CD14-positive monocyte (primary cell): Measurements from ENCODE around the gene KLHL8. TPM values are rescaled to one million over a fixed set of nuclear protein-coding genes. Genes with fewer than 3 reads are reported as not detected.

Experiments used
- DNase-seq, 3 donors: peaks; one replicate each; pipeline ENCODE4 v3.0.0-alpha.2; 2011 to 2022
- H2AFZ ChIP-seq: 2 replicates; pipeline ENCODE4 v1.6.0; 2012; ENCODE audit warnings: mild to moderate bottlenecking, low read depth, low read length, inconsistent platforms; ENCODE audit not compliant: insufficient read depth, poor library complexity, severe bottlenecking
- H3K27ac ChIP-seq, 2 donors: 1 replicate in 1 of 2; 2 replicates in 1 of 2; pipeline ENCODE4 v1.5.1; 2012 to 2013; ENCODE audit warnings: low read length in 2 of 2, control low read depth in 1 of 2, inconsistent platforms in 1 of 2, low read depth in 1 of 2, mild to moderate bottlenecking in 1 of 2
- H3K27me3 ChIP-seq, 2 donors: one replicate each; pipeline versions ENCODE4 v1.6.0 to v1.6.1; 2011 to 2013; ENCODE audit warnings: low read length in 2 of 2; ENCODE audit not compliant: control insufficient read depth in 2 of 2, insufficient read depth in 2 of 2
- H3K36me3 ChIP-seq, 2 donors: replicated peaks in 1 of 2; 1 replicate in 1 of 2; 2 replicates in 1 of 2; pipeline versions ENCODE4 v1.5.1 to v1.6.1; 2012 to 2013; ENCODE audit warnings: low read length in 2 of 2, control low read depth in 1 of 2, inconsistent platforms in 1 of 2, mild to moderate bottlenecking in 1 of 2; ENCODE audit not compliant: insufficient read depth in 2 of 2, control insufficient read depth in 1 of 2
- H3K4me1 ChIP-seq, 2 donors: 1 replicate in 1 of 2; 2 replicates in 1 of 2; pipeline versions ENCODE4 v1.5.1 to v1.6.1; 2012 to 2013; ENCODE audit warnings: low read length in 2 of 2, control low read depth in 1 of 2, inconsistent platforms in 1 of 2, mild to moderate bottlenecking in 1 of 2, moderate library complexity in 1 of 2; ENCODE audit not compliant: insufficient read depth in 2 of 2, control insufficient read depth in 1 of 2
- H3K4me2 ChIP-seq: replicated peaks from 2 replicates; pipeline ENCODE3; 2012; ENCODE audit warnings: low read length, moderate library complexity, mild to moderate bottlenecking; ENCODE audit not compliant: poor library complexity, severe bottlenecking; ENCODE audit errors: extremely low read depth
- H3K4me3 ChIP-seq, 3 experiments: fragments of 200-600 bp in 1 of 3; sonication (generic) in 1 of 3; replicated peaks in 1 of 3; 1 replicate in 2 of 3; 2 replicates in 1 of 3; pipeline ENCODE4 v1.5.1; 2011 to 2013; ENCODE audit warnings: low read length in 3 of 3, mild to moderate bottlenecking in 3 of 3, control low read depth in 2 of 3, low read depth in 2 of 3, inconsistent platforms in 1 of 3, moderate library complexity in 1 of 3
- H3K79me2 ChIP-seq: 2 replicates; pipeline ENCODE4 v1.6.0; 2012; ENCODE audit warnings: mild to moderate bottlenecking, control low read depth, inconsistent platforms, low read length, moderate library complexity; ENCODE audit not compliant: insufficient read depth
- H3K9ac ChIP-seq: 2 replicates; pipeline ENCODE4 v1.6.0; 2017; ENCODE audit warnings: low read length, mild to moderate bottlenecking; ENCODE audit not compliant: insufficient read depth, poor library complexity, severe bottlenecking
- H3K9me3 ChIP-seq, 2 donors: replicated peaks in 1 of 2; 1 replicate in 1 of 2; 2 replicates in 1 of 2; pipeline versions ENCODE4 v1.5.1 to v1.6.1; 2012 to 2013; ENCODE audit warnings: low read length in 2 of 2, control low read depth in 1 of 2; ENCODE audit not compliant: control insufficient read depth in 1 of 2, insufficient read depth in 1 of 2
- H4K20me1 ChIP-seq: 2 replicates; pipeline ENCODE4 v1.6.0; 2012; ENCODE audit warnings: mild to moderate bottlenecking, low read length, control low read depth, moderate library complexity; ENCODE audit not compliant: insufficient read depth
- H3K27ac Mint-ChIP-seq, 7 donors: one replicate each; pipeline ENCODE4 v1.8.0; 2020; ENCODE audit warnings: mild to moderate bottlenecking in 7 of 7, mixed read lengths in 7 of 7, moderate library complexity in 6 of 7, inconsistent platforms in 2 of 7
- H3K27me3 Mint-ChIP-seq, 3 donors: one replicate each; pipeline ENCODE4 v1.8.0; 2021 to 2022; ENCODE audit warnings: low read depth in 3 of 3, mild to moderate bottlenecking in 3 of 3, mixed read lengths in 3 of 3, moderate library complexity in 3 of 3, inconsistent platforms in 1 of 3
- H3K36me3 Mint-ChIP-seq, 2 donors: one replicate each; pipeline ENCODE4 v1.8.0; 2020; ENCODE audit warnings: mixed read lengths in 2 of 2, inconsistent platforms in 1 of 2, mild to moderate bottlenecking in 1 of 2
- H3K4me1 Mint-ChIP-seq: one replicate; pipeline ENCODE4 v1.8.0; 2020; ENCODE audit warnings: mild to moderate bottlenecking, mixed read lengths
- H3K4me3 Mint-ChIP-seq, 2 donors: one replicate each; pipeline ENCODE4 v1.8.0; 2020; ENCODE audit warnings: mild to moderate bottlenecking in 2 of 2, mixed read lengths in 2 of 2, moderate library complexity in 1 of 2
- H3K9me3 Mint-ChIP-seq, 7 donors: one replicate each; pipeline ENCODE4 v1.8.0; 2020 to 2022; ENCODE audit warnings: mixed read lengths in 7 of 7, mild to moderate bottlenecking in 6 of 7, moderate library complexity in 6 of 7, inconsistent platforms in 2 of 7
- WGBS: methylation state at CpG from one replicate; pipeline ENCODE4 v1.1.5; 2013; ENCODE audit warnings: missing lambda C conversion rate; ENCODE audit not compliant: insufficient coverage; 5-methylcytosine and 5-hydroxymethylcytosine counted together
- intact Hi-C, 2 donors: fragments of 100-400 bp; cut with micrococcal nuclease; formaldehyde crosslinking; loops; one replicate each; pipeline versions ENCODE4 v1.15.0 to v1.15.1; 2023
- polyA plus RNA-seq, 3 donors: library from polyadenylated mRNA; depleted of rRNA in 1 of 3; unstranded in 2 of 3; stranded (reverse) in 1 of 3; fragments of 300-500 nt in 2 of 3; fragments of >200 nt in 1 of 3; fragmentation: Illumina TruSeq in 2 of 3; gene quantifications; 1 replicate in 2 of 3; 2 replicates in 1 of 3; pipeline ENCODE4 v1.2.3, GENCODE V29; 2012 to 2021
- TF ChIP-seq, protein P1 (sequence below): fragments of 200-600 bp; IDR thresholded peaks from one replicate; pipeline ENCODE4 v1.8.0; 2022; ENCODE audit warnings: antibody characterized with exemption, mild to moderate bottlenecking

The KLHL8 gene
- polyA plus RNA-seq, 3 donors: 7.5 to 28.6 (median 23.7) TPM

DNA sequence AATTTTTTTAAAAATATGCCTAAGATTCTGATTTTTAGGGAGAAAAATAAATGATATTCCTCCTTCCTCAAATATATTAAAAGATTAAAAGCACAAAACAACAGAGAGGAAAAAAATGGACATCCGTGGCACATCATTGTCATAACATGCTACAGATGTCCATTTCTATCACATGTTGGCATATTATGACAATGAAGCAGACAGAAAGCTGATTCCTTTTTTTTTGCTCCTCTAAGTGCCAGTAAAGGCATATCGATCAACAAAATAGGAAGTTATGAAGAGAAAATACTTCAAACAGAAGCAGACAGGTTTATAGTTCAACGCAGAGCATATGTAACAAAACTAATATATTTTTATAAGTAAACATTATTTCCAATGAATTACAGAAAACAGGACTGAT, 11.2 kb downstream of the KLHL8 start:
- Histone ChIP-seq H3K9ac (peak overlapping the region; percentile 50), H3K27me3 (no peaks in the 10 kb centered on the region), H3K27ac (peak overlapping the region in 1 of 2 donors; percentile 87), H3K4me2 (peak overlapping the region; percentile 84), H3K4me1 (peaks cover 30 to 44% of the 10 kb centered on the region in 2 donors), H3K9me3 (no peaks in the 10 kb centered on the region), H4K20me1 (peaks cover 13% of the 10 kb centered on the region), H3K36me3 (peaks cover 0 to 15% of the 10 kb centered on the region in 2 donors), H3K79me2 (peaks cover 98% of the 10 kb centered on the region), H3K4me3 (peak overlapping the region; percentile 44 to 81 (median 76)), H2AFZ (peak overlapping the region; percentile 38)
- Mint-ChIP-seq H3K9me3 (no peaks in the 10 kb centered on the region), H3K36me3 (peaks cover 13 to 24% of the 10 kb centered on the region in 2 donors), H3K27me3 (no peaks in the 10 kb centered on the region), H3K4me1 (peaks cover 54% of the 10 kb centered on the region), H3K27ac (peak overlapping the region; percentile 86 to 94 (median 90)), H3K4me3 (peak overlapping the region; percentile 65 to 83)
- intact Hi-C loops: no loop called here
- TF ChIP-seq, protein P1, sequence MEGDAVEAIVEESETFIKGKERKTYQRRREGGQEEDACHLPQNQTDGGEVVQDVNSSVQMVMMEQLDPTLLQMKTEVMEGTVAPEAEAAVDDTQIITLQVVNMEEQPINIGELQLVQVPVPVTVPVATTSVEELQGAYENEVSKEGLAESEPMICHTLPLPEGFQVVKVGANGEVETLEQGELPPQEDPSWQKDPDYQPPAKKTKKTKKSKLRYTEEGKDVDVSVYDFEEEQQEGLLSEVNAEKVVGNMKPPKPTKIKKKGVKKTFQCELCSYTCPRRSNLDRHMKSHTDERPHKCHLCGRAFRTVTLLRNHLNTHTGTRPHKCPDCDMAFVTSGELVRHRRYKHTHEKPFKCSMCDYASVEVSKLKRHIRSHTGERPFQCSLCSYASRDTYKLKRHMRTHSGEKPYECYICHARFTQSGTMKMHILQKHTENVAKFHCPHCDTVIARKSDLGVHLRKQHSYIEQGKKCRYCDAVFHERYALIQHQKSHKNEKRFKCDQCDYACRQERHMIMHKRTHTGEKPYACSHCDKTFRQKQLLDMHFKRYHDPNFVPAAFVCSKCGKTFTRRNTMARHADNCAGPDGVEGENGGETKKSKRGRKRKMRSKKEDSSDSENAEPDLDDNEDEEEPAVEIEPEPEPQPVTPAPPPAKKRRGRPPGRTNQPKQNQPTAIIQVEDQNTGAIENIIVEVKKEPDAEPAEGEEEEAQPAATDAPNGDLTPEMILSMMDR: no peak
- DNase-seq: peak in 2 of 3 donors; percentile 18 to 25
- WGBS: no CpG with 5 or more reads among the region's 3 CpGs

- H3K9me3 ChIP-seq: peaks cover 0 to 5% of the 10 kb centered on the region in 2 donors
- no peak overlapping the region for H3K9ac ChIP-seq
- no peak overlapping the region for H3K4me2 ChIP-seq
- Mint-ChIP-seq H3K36me3 (peaks cover 13 to 33% of the 10 kb centered on the region in 2 donors), H3K4me1 (peaks cover 26% of the 10 kb centered on the region), H3K27me3 (peaks cover 0 to 1% (median 0%) of the 10 kb centered on the region in 3 donors), H3K27ac (peak overlapping the region in 2 of 7 donors; percentile 44 to 50), H3K9me3 (peaks cover 7 to 11% (median 8%) of the 10 kb centered on the region in 7 donors), H3K4me3 (no peak overlapping the region)
- H3K79me2 ChIP-seq: peaks cover 100% of the 10 kb centered on the region
- no CpG with 5 or more reads among the region's 1 CpG for WGBS
- H3K27ac ChIP-seq: peak overlapping the region in 1 of 2 donors; percentile 16
- no peaks in the 10 kb centered on the region for H3K27me3 ChIP-seq
- intact Hi-C loops: no loop called here
- no peak overlapping the region for H3K4me3 ChIP-seq
- H3K4me1 ChIP-seq: peaks cover 0 to 10% of the 10 kb centered on the region in 2 donors
- no peak for DNase-seq
- peaks cover 0 to 15% of the 10 kb centered on the region in 2 donors for H3K36me3 ChIP-seq
- peaks cover 50% of the 10 kb centered on the region for H4K20me1 ChIP-seq
- H2AFZ ChIP-seq: no peak overlapping the region
- TF ChIP-seq, protein P1: no peak
These were observed 15.9 kb downstream of the KLHL8 start for GRCh38 chr4:87204559-87204958.
